Subcutaneous adipose tissue (tissue), 4 donors: Measurements from ENCODE around the gene LRRC7. TPM values are rescaled to one million over a fixed set of nuclear protein-coding genes. Genes with fewer than 3 reads are reported as not detected.

Experiments
- total RNA-seq, 4 donors: library from RNA; depleted of rRNA; stranded (reverse); fragments of >200 nt; gene quantifications; one replicate each; pipeline ENCODE4 v1.1.0, GENCODE V29; 2016
- TF ChIP-seq, protein P1 (sequence below): fragments of 450-650 bp; IDR thresholded peaks from one replicate; pipeline ENCODE4 v1.5.1; 2016; ENCODE audit warnings: low read depth, mild to moderate bottlenecking, control low read depth, antibody characterized with exemption, moderate library complexity

The LRRC7 gene
- total RNA-seq, 4 donors from 2014 or later, result not detected

DNA sequence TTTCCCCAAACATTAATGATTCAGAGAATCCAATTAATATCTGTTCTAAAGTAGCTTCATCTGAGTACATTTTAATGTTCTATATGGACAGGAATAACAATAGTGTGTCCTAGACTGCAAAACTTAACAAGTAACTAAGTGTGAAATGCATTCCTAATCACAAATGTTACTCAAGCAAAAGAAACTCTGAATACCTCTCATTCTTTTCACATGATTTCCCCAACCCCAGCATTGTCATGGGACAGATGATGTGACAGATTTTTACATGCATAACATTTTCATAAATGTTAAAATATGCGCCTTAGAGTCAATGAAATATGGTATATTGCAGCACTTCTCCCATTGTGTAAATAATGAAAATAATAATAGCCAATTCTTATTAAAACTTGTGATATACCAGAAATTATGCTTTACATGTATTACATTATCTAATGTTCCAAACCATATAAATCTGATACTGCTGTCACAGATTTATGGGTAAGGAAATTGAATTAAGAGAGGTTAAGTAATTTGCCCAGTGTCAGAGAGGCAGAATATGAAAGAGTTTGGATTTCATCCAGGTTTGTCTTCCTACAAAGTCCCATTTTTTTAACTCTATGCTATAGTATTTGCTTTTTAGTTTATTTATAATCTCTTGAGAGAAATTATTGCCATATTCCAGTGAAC is 269.4 kb downstream of the LRRC7 start:
- TF ChIP-seq, protein P1, sequence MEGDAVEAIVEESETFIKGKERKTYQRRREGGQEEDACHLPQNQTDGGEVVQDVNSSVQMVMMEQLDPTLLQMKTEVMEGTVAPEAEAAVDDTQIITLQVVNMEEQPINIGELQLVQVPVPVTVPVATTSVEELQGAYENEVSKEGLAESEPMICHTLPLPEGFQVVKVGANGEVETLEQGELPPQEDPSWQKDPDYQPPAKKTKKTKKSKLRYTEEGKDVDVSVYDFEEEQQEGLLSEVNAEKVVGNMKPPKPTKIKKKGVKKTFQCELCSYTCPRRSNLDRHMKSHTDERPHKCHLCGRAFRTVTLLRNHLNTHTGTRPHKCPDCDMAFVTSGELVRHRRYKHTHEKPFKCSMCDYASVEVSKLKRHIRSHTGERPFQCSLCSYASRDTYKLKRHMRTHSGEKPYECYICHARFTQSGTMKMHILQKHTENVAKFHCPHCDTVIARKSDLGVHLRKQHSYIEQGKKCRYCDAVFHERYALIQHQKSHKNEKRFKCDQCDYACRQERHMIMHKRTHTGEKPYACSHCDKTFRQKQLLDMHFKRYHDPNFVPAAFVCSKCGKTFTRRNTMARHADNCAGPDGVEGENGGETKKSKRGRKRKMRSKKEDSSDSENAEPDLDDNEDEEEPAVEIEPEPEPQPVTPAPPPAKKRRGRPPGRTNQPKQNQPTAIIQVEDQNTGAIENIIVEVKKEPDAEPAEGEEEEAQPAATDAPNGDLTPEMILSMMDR, result no peak

DNA sequence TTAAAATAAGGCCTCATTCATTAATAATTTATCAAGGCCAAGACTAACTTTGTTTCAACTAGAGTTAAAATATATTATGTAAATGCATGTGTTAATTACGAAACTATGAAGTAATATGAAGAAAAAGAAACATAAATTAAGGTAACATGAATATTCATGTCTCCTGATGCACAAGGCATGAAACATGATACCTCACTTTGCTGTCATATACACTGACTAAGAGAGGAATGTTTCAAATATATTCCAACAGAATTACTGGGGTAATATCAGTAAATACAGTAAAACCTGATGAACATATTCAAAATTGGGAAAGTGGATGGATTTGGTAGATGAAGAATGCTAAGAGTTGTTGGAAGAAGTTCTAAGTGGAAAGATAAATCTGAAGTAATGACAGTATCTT is 274.6 kb downstream of the LRRC7 start:
- TF ChIP-seq, protein P1, result no peak

DNA sequence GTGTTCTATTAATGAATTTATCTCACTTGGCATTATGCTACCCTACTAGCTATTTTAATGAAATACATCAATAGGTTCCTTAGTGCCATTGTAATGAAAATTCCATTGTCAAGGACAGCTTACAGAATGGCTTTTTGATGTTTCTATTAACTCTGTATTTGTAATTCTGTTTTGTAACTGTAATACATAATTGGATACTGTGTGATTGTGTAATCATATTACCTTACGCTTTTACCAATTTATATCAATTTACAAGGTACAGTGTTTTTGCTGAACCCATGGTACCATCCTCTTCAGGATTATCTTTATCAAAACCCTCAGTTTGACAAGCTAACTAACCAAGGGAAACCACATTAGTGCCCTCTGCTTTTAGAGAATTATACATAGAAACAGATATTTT is 277.9 kb downstream of the LRRC7 start:
- TF ChIP-seq, protein P1, result no peak

DNA sequence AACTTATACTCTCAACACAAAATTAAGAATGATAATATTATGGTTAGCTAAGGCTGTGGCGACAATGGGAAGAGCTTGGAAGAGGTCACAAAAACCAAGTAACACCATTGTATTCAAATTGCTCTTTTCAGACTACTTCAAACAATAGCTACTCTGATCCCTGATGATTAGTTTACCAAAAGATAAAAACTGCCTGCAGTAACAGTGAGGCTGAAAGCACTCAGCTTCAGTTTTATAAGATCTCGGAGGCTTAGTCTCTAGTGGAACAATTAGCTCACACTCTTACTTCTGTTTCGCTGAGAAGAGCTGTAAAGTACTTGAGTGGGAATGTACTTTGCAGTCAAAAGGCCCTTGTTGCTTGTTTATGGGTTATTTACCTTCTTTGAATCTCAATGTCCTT is 278.5 kb downstream of the LRRC7 start:
- TF ChIP-seq, protein P1, result no peak

DNA sequence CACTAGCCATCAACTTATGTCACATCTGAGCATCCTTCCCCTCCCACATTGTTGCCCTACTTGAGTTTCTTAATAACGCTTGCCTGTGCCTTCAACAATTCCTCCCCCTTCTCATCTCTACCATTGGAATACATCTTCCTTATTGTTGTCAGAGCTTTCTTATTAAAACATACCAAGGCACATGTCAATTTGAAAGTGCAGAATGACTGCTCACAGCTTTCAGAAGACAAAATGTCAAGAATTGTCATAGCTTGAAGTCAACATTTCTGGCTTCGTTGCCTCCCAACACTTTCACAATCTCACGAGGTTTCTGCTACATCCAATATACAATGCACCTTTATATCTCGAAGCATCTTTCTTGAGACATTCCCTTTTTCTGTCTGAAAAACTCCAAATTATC is 279.9 kb downstream of the LRRC7 start:
- TF ChIP-seq, protein P1, result no peak

DNA sequence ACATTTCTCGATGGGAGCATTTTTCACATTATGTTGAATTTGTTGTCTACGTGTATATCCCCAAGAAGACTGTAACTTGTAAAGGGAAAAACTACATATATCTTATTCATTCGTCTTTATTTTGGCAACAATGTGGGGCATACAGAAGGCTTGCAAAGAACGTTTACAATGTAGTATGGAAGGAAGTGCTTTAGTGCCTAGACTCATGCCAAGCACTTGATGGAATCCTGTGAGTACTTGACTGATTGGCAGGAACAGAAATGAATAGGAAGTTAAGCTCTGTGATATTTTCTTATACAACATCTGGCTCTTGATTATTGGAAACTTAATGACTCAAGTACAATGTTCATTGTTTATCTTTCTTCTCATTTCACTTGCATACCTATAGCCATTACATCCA is 284.4 kb downstream of the LRRC7 start:
- TF ChIP-seq, protein P1, result no peak

DNA sequence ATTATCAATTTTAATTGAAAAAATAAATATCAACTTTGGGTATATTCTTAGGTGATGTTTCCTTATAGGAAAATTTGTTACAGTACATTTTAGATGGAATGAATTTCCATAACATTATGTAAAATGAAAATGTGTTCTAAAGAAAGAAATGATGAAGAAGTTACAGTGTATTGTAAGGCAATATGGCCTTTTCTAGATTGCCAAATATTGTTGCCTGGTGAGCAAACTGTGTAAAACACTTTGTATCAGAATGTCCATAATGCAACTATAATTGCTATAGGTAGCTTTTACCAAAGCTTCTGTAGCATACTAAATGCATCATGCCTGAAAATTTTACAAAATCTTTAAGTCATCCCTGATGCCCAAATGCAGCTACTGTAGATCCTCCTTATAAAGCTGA is 285.0 kb downstream of the LRRC7 start:
- TF ChIP-seq, protein P1, result no peak
